ENCODE results near the gene CA6. TPM values are rescaled to one million over a fixed set of nuclear protein-coding genes. Genes with fewer than 3 reads are reported as not detected.

CA6 gene
- polyA plus RNA-seq (2012; ENCODE audit: insufficient read length, low read depth) = not detected

DNA sequence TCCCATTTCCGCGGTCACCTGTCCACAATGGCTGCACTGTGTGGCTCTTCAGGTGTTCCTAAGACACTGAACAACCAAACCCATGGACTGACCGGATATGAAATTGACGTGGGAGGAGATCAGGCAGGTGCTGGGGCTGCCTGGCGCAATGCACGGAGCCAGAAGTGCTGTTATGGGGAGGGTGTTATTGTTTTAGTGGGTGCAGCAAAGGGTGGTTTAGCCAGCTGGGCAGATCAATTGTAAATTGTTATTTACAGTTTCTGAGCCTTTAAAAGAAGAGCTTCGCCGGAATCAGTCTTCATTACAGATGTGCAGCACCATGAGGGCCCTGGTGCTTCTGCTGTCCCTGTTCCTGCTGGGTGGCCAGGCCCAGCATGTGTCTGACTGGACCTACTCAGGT is at the start of gene CA6:
CA6 (plus strand) TSS at position 301 of the 400 bp plus-strand sequence; CDS start at position 320, 19 bp downstream.
- TF ChIP-seq FOXP2 (optimal IDR thresholded peaks at IDR 0.05; ENCODE audit: borderline replicate concordance, extremely low read depth, extremely low read length, insufficient read depth) (no peak), SIN3A (IDR thresholded peaks at IDR 0.05; ENCODE audit: borderline replicate concordance, insufficient read depth, low read length) (no peak), TAF1 (IDR thresholded peaks at IDR 0.05; ENCODE audit: borderline replicate concordance, insufficient read depth, low read length) (no peak), POLR2AphosphoS5 (IDR thresholded peaks at IDR 0.05; ENCODE audit: low read depth, low read length) (no peak)
- TF ChIP-seq, protein P1, sequence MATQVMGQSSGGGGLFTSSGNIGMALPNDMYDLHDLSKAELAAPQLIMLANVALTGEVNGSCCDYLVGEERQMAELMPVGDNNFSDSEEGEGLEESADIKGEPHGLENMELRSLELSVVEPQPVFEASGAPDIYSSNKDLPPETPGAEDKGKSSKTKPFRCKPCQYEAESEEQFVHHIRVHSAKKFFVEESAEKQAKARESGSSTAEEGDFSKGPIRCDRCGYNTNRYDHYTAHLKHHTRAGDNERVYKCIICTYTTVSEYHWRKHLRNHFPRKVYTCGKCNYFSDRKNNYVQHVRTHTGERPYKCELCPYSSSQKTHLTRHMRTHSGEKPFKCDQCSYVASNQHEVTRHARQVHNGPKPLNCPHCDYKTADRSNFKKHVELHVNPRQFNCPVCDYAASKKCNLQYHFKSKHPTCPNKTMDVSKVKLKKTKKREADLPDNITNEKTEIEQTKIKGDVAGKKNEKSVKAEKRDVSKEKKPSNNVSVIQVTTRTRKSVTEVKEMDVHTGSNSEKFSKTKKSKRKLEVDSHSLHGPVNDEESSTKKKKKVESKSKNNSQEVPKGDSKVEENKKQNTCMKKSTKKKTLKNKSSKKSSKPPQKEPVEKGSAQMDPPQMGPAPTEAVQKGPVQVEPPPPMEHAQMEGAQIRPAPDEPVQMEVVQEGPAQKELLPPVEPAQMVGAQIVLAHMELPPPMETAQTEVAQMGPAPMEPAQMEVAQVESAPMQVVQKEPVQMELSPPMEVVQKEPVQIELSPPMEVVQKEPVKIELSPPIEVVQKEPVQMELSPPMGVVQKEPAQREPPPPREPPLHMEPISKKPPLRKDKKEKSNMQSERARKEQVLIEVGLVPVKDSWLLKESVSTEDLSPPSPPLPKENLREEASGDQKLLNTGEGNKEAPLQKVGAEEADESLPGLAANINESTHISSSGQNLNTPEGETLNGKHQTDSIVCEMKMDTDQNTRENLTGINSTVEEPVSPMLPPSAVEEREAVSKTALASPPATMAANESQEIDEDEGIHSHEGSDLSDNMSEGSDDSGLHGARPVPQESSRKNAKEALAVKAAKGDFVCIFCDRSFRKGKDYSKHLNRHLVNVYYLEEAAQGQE (IDR thresholded peaks at IDR 0.05; ENCODE audit: insufficient read depth in 1 of 2, low read depth in 2 of 2, low read length in 2 of 2) = no peak

DNA sequence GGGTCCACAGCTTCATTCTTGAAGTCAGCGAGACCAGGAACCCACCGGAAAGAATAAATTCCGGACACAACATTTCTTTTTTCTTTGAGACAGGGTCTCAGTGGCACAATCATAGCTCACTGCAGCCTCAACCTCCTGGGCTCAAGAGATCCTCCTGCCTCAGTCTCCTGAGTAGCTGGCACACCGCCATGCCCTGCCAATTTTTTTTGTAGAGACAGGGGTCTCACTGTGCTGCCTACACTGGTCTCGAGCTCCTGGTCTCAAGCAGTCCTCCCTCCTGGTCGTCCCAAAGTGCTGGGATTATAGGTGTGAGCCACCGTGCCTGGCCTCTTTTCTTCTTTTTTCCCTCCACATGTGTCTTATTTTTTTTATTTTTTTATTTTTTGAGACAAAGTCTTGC is 46.6 kb upstream of the CA6 start:
- TF ChIP-seq TAF1 (IDR thresholded peaks at IDR 0.05; ENCODE audit: borderline replicate concordance, insufficient read depth, low read length) (no peak), FOXP2 (optimal IDR thresholded peaks at IDR 0.05; ENCODE audit: borderline replicate concordance, extremely low read depth, extremely low read length, insufficient read depth) (no peak)
- TF ChIP-seq, protein P1 (IDR thresholded peaks at IDR 0.05; ENCODE audit: insufficient read depth in 1 of 2, low read depth in 2 of 2, low read length in 2 of 2) = no peak

DNA sequence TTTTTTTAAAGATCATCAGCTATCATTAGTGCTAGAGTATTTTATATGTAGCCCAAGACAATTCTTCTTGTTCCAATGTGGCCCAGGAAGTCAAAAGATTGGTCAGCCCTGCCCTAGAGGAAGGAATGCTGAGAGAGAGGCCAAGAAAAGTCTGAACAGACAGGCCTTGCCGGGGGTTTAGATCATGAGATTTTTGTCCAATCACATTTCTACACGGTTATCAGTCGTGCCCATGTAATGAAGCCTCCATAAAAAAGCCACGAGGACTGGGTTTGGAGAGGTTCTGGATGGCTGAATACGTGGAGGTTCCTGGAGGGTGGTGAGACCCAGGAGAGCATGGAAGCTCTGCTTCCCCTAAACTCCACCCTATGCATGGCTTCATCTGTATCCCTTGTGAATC is 42.9 kb upstream of the CA6 start:
- TF ChIP-seq SIN3A (IDR thresholded peaks at IDR 0.05; ENCODE audit: borderline replicate concordance, insufficient read depth, low read length) (no peak), TAF1 (IDR thresholded peaks at IDR 0.05; ENCODE audit: borderline replicate concordance, insufficient read depth, low read length) (no peak), FOXP2 (optimal IDR thresholded peaks at IDR 0.05; ENCODE audit: borderline replicate concordance, extremely low read depth, extremely low read length, insufficient read depth) (no peak), POLR2AphosphoS5 (IDR thresholded peaks at IDR 0.05; ENCODE audit: low read depth, low read length) (no peak)
- TF ChIP-seq, protein P1 (IDR thresholded peaks at IDR 0.05; ENCODE audit: insufficient read depth in 1 of 2, low read depth in 2 of 2, low read length in 2 of 2) = no peak

DNA sequence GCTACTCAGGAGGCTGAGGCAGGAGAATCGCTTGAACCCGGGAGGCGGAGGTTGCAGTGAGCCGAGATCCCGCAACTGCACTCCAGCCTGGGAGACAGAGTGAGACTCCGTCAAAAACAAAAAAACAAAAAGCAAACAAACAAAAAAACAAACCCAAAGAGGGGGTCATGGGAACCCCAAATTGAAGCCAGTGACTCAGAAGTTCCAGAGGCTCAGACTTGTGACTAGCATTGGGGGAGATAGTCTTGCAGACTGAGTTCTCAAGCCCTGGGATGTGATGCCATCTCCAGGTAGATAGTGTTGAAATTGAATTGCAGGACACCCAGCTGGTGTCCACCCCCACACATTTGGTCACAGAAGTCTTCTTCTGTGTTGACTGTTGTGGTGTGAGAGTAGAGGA is 42.3 kb upstream of the CA6 start:
- no peak for TF ChIP-seq POLR2AphosphoS5 (IDR thresholded peaks at IDR 0.05; ENCODE audit: low read depth, low read length)

DNA sequence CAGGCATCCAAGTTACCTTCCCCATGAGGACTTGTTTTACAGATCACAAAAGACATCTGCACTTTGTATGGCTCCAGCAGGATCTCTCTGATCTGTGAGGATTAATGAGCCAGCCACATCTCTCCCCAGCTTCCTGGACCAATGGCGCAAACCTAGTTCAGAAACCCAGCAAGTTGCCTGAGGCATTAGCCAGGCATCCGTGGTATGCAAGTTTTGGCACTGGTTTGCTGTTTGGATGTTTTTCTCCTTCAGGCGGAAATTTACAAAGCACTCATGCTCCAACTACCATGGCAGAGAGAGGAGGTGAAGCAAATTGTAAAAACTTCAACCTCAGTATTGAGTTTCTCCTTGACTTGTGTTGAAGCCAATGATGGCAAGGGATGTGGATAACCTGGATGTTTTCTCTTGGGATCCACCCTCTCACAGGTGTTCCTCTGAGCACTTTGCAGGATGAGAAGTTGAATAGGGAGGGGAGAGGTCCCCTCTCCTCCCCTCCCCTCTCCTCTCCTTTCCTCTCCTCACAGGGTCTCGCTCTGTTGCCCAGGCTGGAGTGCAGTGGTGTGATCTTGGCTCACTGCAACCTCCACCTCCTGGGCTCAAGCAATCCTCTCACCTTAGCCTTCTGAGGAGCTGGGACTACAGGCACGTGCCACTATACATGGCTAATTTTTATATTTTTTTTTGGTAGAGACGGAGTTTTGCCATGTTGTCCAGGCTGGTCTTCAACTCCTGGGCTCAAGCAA is 41.6 kb upstream of the CA6 start:
- no peak for TF ChIP-seq FOXP2 (optimal IDR thresholded peaks at IDR 0.05; ENCODE audit: borderline replicate concordance, extremely low read depth, extremely low read length, insufficient read depth)
- TF ChIP-seq, protein P1 (IDR thresholded peaks at IDR 0.05; ENCODE audit: insufficient read depth in 1 of 2, low read depth in 2 of 2, low read length in 2 of 2) = no peak
- no peak for TF ChIP-seq SIN3A (IDR thresholded peaks at IDR 0.05; ENCODE audit: borderline replicate concordance, insufficient read depth, low read length)
- TF ChIP-seq POLR2AphosphoS5 (IDR thresholded peaks at IDR 0.05; ENCODE audit: low read depth, low read length) = no peak
- no peak for TF ChIP-seq TAF1 (IDR thresholded peaks at IDR 0.05; ENCODE audit: borderline replicate concordance, insufficient read depth, low read length)

Measured in PFSK-1 (cell line).